Keratinocyte (primary cell): ENCODE data around the gene SIK3.

Experiments used
- CTCF ChIP-seq, 3 experiments: IDR thresholded peaks in 1 of 3; conservative IDR thresholded peaks in 1 of 3; optimal IDR thresholded peaks in 1 of 3; 2 replicates in 2 of 3; 3 replicates in 1 of 3; pipeline versions ENCODE3 to v1.5.1; 2011; ENCODE audit warnings: low read length in 3 of 3, mild to moderate bottlenecking in 3 of 3, moderate library complexity in 2 of 3, control low read depth in 1 of 3, inconsistent platforms in 1 of 3; ENCODE audit not compliant: insufficient read depth in 2 of 3; ENCODE audit errors: extremely low read depth in 1 of 3
- EZH2 ChIP-seq: IDR thresholded peaks from one replicate; pipeline ENCODE4 v1.6.1; 2012; ENCODE audit warnings: inconsistent platforms, mild to moderate bottlenecking, low read length, moderate library complexity

GRCh38 chr11:117009905-117010605 is 88.2 kb downstream of the SIK3 start:
- TF ChIP-seq CTCF (optimal IDR thresholded peaks at IDR 0.05 in 1 of 3, IDR thresholded peaks at IDR 0.05 in 1 of 3, conservative IDR thresholded peaks at IDR 0.05 in 1 of 3; ENCODE audit: extremely low read depth in 1 of 3, insufficient read depth in 2 of 3, low read length in 3 of 3) (no peak), EZH2 (no peak)
